GM12874 (cell line): ENCODE data around the gene CCDC3.

Source experiments
- TF ChIP-seq, protein P1 (sequence below): IDR thresholded peaks from 2 replicates; pipeline ENCODE4 v1.5.1; 2011; ENCODE audit warnings: low read depth, mild to moderate bottlenecking, control low read depth, low read length, moderate library complexity; ENCODE audit not compliant: insufficient read depth

Gene CCDC3

GRCh38 chr10:12980102-12980661, 21.3 kb downstream of the CCDC3 start:
- TF ChIP-seq, protein P1, sequence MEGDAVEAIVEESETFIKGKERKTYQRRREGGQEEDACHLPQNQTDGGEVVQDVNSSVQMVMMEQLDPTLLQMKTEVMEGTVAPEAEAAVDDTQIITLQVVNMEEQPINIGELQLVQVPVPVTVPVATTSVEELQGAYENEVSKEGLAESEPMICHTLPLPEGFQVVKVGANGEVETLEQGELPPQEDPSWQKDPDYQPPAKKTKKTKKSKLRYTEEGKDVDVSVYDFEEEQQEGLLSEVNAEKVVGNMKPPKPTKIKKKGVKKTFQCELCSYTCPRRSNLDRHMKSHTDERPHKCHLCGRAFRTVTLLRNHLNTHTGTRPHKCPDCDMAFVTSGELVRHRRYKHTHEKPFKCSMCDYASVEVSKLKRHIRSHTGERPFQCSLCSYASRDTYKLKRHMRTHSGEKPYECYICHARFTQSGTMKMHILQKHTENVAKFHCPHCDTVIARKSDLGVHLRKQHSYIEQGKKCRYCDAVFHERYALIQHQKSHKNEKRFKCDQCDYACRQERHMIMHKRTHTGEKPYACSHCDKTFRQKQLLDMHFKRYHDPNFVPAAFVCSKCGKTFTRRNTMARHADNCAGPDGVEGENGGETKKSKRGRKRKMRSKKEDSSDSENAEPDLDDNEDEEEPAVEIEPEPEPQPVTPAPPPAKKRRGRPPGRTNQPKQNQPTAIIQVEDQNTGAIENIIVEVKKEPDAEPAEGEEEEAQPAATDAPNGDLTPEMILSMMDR, result no peak

DNA sequence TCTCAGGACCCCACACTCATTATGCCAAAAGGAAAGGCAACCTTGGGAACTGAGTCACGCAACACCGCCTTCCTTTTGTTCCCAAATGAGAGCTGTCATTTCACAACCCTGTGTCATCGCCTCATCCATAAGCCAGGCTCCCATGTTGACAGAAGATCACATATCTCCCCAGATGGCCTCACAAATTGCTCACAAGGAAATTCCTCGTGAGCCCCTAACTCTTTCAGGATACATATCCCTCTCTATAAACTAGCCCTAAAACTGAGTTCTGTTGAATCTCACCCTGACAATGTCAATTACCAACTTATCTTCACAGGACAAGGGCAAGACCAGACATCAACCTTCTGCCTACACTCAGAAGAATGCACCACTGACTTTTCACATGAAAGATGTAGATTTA, 22.6 kb downstream of the CCDC3 start:
- TF ChIP-seq, protein P1, result no peak

DNA sequence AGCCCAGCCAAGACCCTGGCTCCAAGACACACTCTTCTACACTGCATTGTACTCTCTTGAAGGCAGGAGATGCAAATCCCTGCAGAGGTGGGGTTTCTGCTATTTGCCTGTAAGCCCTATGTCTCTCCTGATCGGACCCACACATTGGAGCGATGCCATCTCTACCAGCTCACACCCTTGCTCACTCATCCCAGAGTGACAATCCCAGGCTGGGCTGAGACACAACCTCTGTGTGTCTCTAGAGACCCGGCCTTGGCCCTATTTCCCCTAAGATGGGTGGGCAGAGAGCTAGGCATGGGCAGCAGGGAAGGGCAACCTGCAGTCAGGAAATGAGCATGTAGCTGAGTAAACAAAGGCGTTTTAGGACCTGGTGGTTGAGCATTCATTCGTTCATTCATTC, 25.6 kb downstream of the CCDC3 start:
- TF ChIP-seq, protein P1, result no peak

DNA sequence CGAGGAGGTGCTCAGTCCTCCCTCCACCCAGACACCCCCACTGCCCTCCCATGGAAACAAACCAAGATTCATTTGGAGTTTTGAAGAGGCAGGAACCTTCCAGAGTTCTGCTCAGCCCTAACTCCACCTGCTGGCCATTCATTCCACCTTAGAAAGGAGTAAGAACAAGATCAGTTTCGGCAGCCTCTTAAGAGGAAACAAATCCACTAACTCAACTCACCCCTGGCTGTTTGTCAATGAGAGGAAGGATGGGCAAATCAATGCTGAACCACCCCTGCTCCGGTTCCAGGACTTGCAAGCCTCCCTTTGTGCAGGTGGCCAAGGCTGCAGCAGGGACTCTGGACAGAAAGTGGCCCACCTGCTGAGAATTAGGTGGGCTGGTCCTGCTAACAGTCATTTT, 26.2 kb downstream of the CCDC3 start:
- TF ChIP-seq, protein P1, result no peak

DNA sequence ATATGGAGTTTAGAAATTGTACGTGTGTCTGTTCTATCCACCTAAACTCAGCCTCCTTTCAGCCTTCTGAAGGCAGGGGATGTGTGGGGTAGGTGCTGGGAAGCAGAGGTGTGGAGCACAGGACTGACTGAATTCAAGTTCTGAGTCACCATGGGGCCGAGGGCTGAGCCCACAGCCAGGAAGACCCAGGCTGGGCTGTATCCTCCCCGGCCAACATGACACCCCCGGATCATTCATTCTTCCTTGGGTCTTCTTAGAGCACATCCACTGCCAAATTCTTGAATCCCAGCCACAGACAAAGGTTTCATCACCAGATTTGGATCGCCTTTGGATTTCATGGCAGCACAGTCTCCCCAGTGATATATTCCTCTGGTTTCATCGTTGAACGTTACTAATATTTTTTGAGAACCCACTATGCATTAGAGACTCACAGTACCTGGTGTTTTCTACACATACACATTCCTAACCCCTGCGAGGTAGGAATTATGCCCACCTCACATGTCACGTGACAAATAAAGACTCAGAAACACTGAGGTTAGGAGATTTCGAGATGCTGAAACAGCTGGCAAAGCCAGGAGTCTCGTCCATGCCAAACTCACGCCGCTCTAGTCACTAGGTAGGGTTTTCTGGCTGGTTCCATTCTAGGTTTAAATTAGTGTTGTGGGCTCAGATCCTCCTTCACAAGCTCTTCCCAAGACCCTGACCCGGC, 26.9 kb downstream of the CCDC3 start:
- TF ChIP-seq, protein P1, result no peak

- TF ChIP-seq, protein P1, result no peak
These were observed 27.4 kb downstream of the CCDC3 start for GRCh38 chr10:12974078-12974477.

- TF ChIP-seq, protein P1, result no peak
These were observed 28.3 kb downstream of the CCDC3 start for GRCh38 chr10:12973149-12973718.
